ENCODE data around the gene MCEMP1. TPM values are rescaled to one million over a fixed set of nuclear protein-coding genes. Genes with fewer than 3 reads are reported as not detected.
"Not testable (repeated sequence)": the region's sequence is repeated elsewhere in the genome, so short reads cannot be mapped to it uniquely, and the experiment has no call there.

MCEMP1 gene
- total and polyA plus RNA-seq, 7 donors, result 0.36 to 2.8 (median 0.50) TPM; not detected in 1

- no peak for DNase-seq
- TF ChIP-seq EP300 (IDR thresholded peaks at IDR 0.05) (no peak), POLR2AphosphoS5 (IDR thresholded peaks at IDR 0.05) (no peak), POLR2A (IDR thresholded peaks at IDR 0.05) (no peak)
- TF ChIP-seq, protein P1, sequence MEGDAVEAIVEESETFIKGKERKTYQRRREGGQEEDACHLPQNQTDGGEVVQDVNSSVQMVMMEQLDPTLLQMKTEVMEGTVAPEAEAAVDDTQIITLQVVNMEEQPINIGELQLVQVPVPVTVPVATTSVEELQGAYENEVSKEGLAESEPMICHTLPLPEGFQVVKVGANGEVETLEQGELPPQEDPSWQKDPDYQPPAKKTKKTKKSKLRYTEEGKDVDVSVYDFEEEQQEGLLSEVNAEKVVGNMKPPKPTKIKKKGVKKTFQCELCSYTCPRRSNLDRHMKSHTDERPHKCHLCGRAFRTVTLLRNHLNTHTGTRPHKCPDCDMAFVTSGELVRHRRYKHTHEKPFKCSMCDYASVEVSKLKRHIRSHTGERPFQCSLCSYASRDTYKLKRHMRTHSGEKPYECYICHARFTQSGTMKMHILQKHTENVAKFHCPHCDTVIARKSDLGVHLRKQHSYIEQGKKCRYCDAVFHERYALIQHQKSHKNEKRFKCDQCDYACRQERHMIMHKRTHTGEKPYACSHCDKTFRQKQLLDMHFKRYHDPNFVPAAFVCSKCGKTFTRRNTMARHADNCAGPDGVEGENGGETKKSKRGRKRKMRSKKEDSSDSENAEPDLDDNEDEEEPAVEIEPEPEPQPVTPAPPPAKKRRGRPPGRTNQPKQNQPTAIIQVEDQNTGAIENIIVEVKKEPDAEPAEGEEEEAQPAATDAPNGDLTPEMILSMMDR (IDR thresholded peaks at IDR 0.05), result no peak
- H3K36me3 ChIP-seq, result no peaks in the 10 kb centered on the region
- peaks cover 0 to 52% (median 36%) of the 10 kb centered on the region in 3 donors for H3K27me3 ChIP-seq
- 94 to 97% methylated on average over 8 of the region's 8 CpGs for WGBS, 2 donors
- no peaks in the 10 kb centered on the region for H3K9me3 ChIP-seq
- intact Hi-C loops (cut with DNase I), result no loop called here
- no peak overlapping the region for H3K4me3 ChIP-seq
- H3K4me1 ChIP-seq, result no peaks in the 10 kb centered on the region
- H3K27ac ChIP-seq, result no peak overlapping the region
Observed at GRCh38 chr19:7643031-7643415, 33.9 kb upstream of the MCEMP1 start.

- peaks cover 0 to 43% (median 28%) of the 10 kb centered on the region in 3 donors for H3K27me3 ChIP-seq
- H3K36me3 ChIP-seq; H3K4me3 ChIP-seq; DNase-seq; intact Hi-C loops (cut with DNase I); H3K27ac ChIP-seq; H3K4me1 ChIP-seq; H3K9me3 ChIP-seq: not testable (repeated sequence)
- WGBS, 2 donors, result 46 to 78% methylated on average over 10 of the region's 10 CpGs
Observed at GRCh38 chr19:7643629-7644549, 33.0 kb upstream of the MCEMP1 start.

GRCh38 chr19:7644550-7644877, 32.4 kb upstream of the MCEMP1 start:
- Histone ChIP-seq H3K9me3 (no peaks in the 10 kb centered on the region), H3K4me3 (no peak overlapping the region), H3K36me3 (no peaks in the 10 kb centered on the region), H3K4me1 (no peaks in the 10 kb centered on the region), H3K27me3 (peaks cover 0 to 37% (median 21%) of the 10 kb centered on the region in 3 donors), H3K27ac (no peak overlapping the region)
- no peak for TF ChIP-seq EP300 (IDR thresholded peaks at IDR 0.05)
- intact Hi-C loops (cut with DNase I), result no loop called here
- WGBS, 2 donors, result 95 to 96% methylated on average over 20 of the region's 20 CpGs
- DNase-seq, result no peak

DNA sequence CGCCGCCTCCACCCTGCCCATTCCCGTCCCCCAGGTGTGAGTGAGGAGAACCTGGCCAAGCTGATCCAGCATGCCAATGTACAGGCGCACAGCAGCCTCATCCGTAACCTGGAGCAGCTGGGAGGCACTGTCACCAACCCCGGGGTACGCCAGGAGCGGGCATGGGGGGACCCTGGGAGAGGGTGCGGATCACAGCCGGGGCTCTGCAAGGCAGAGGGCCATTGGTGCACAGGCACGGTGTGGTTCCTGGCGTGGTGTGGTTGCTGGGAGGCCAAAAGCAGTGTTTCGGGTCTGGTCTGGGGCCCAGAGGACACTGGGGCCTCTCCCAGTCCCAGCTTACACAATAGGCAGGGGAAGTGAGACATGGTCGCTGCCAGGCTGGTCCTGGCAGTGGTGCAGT, 31.7 kb upstream of the MCEMP1 start:
- no peak overlapping the region for H3K27ac ChIP-seq
- H3K27me3 ChIP-seq, result peaks cover 0 to 39% (median 19%) of the 10 kb centered on the region in 3 donors
- 91 to 93% methylated on average over 14 of the region's 14 CpGs for WGBS, 2 donors
- H3K4me1 ChIP-seq, result no peaks in the 10 kb centered on the region
- H3K36me3 ChIP-seq, result no peaks in the 10 kb centered on the region
- no peak overlapping the region for H3K4me3 ChIP-seq
- H3K9me3 ChIP-seq, result no peaks in the 10 kb centered on the region
- intact Hi-C loops (cut with DNase I), result no loop called here
- DNase-seq, result no peak
- TF ChIP-seq POLR2A (IDR thresholded peaks at IDR 0.05) (no peak), EP300 (IDR thresholded peaks at IDR 0.05) (no peak), POLR2AphosphoS5 (IDR thresholded peaks at IDR 0.05) (no peak)
- TF ChIP-seq, protein P1 (IDR thresholded peaks at IDR 0.05), result no peak

DNA sequence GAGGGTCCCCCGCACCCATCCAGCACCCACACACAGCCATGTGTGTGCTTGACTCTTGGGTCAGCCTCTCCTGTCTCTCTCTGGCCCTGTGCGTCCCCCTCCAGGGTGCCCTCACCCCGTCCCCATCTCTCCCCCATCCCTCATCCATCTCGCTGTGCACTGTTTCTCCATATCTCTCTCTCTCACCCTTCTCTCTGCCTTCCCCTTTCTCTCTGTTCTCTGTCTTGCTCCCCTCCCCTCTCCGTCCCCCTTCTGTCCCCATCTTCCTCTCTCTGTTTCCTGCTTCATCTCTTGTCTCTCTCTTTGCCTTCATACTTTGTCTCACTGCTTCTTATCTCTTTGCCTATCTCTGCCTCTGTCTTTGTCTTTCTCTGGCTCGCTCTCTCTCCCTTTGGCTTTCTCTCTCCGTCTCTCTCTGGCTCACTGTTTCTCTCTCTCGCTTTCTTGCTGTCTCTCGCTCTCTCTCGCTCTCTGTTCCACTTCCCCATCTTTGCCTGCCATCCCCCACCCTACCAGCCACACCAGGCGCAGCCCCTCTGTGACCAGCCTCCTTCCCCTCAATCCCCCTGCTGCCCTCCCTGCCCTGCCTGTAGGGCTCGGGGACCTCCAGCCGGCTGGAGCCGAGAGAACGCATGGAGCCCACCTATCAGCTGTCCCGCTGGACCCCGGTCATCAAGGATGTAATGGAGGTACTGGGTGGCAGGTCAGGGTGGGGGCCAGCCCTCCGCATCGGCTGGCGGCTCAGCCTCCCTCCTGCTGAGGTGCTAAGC, 31.0 kb upstream of the MCEMP1 start:
- peaks cover 0 to 44% (median 19%) of the 10 kb centered on the region in 3 donors for H3K27me3 ChIP-seq
- 83 to 88% methylated on average over 20 of the region's 20 CpGs for WGBS, 2 donors
- H3K36me3 ChIP-seq, result no peaks in the 10 kb centered on the region
- H3K9me3 ChIP-seq, result no peaks in the 10 kb centered on the region
- intact Hi-C loops (cut with DNase I), result no loop called here
- TF ChIP-seq POLR2AphosphoS5 (IDR thresholded peaks at IDR 0.05) (no peak), POLR2A (IDR thresholded peaks at IDR 0.05) (no peak), EP300 (IDR thresholded peaks at IDR 0.05) (no peak)
- TF ChIP-seq, protein P1 (IDR thresholded peaks at IDR 0.05), result no peak
- DNase-seq, result no peak
- no peaks in the 10 kb centered on the region for H3K4me1 ChIP-seq
- H3K4me3 ChIP-seq, result no peak overlapping the region
- no peak overlapping the region for H3K27ac ChIP-seq

Measured in sigmoid colon (tissue), 7 donors.